Measurements from ENCODE around the gene GBP3. TPM values are rescaled to one million over a fixed set of nuclear protein-coding genes. Genes with fewer than 3 reads are reported as not detected.

GBP3 gene
- total and polyA plus RNA-seq, 9 of the 15 experiments (the other 6 are each of a cell fraction or from before 2014, with no cell fraction given) = 0.07 to 0.14 (median 0.11) TPM; not detected in 4

GRCh38 chr1:89060091-89060490 lies 37.4 kb upstream of the GBP3 start:
- WGBS (ENCODE audit: insufficient coverage, low coverage, missing lambda C conversion rate) = 2% methylated on average over 5 of the region's 5 CpGs
- Histone ChIP-seq H2AFZ (ENCODE audit: low read depth, low read length) (no peak overlapping the region), H3K9me3 (replicated peaks; ENCODE audit: control insufficient read depth, insufficient read depth, low read depth, low read length) (no peaks in the 10 kb centered on the region), H3K4me3 (no peak overlapping the region), H3K9me1 (ENCODE audit: control insufficient read depth, insufficient read depth, low read length) (no peaks in the 10 kb centered on the region), H4K20me1 (replicated peaks; ENCODE audit: control insufficient read depth, insufficient read depth, low read length) (no peaks in the 10 kb centered on the region), H3K4me2 (ENCODE audit: insufficient read depth, low read length) (no peak overlapping the region), H3K27me3 (ENCODE audit: control insufficient read depth in 2 of 2, insufficient read depth in 2 of 2, low read length in 2 of 2) (peaks cover 0 to 7% of the 10 kb centered on the region in 2 experiments; a peak in 2 of 5 replicates), H3K27ac (ENCODE audit: extremely low read depth, low read depth, low read length) (no peak overlapping the region), H3K4me1 (replicated peaks in 1 of 2; ENCODE audit: control insufficient read depth in 2 of 2, insufficient read depth in 2 of 2, low read length in 2 of 2) (no peaks in the 10 kb centered on the region), H3K36me3 (ENCODE audit: control insufficient read depth, insufficient read depth, low read length) (no peaks in the 10 kb centered on the region), H3K79me2 (ENCODE audit: control insufficient read depth, insufficient read depth, low read length) (no peaks in the 10 kb centered on the region), H3K9ac (ENCODE audit: insufficient read depth in 1 of 2, low read depth in 2 of 2, low read length in 2 of 2) (no peak overlapping the region)
- in situ Hi-C loops (cut with MboI) = no loop called here
- FAIRE-seq (no peak), DNase-seq (ENCODE audit: extremely low read depth in 1 of 4, low spot score in 3 of 4) (no peak), ATAC-seq (no peak)
- ChIA-PET POLR2A (no interaction called here), CTCF (ENCODE audit: low intra/inter-chr PET ratio) (no interaction called here)
- no TSS peak for BruUV-seq (replicated peaks)
- TF ChIP-seq MXI1 (IDR thresholded peaks at IDR 0.05; ENCODE audit: low read depth, low read length) (no peak), RCOR1 (IDR thresholded peaks at IDR 0.05; ENCODE audit: borderline replicate concordance in 1 of 2, low read depth in 2 of 2, low read length in 2 of 2) (no peak)
- intact Hi-C loops (cut with micrococcal nuclease) = no loop called here

GRCh38 chr1:89051955-89052312 lies 29.3 kb upstream of the GBP3 start:
- 0% methylated on average over 1 of the region's 1 CpG for WGBS (ENCODE audit: insufficient coverage, low coverage, missing lambda C conversion rate)
- H3K4me2 ChIP-seq (ENCODE audit: insufficient read depth, low read length) = no peak overlapping the region
- H4K20me1 ChIP-seq (replicated peaks; ENCODE audit: control insufficient read depth, insufficient read depth, low read length) = no peaks in the 10 kb centered on the region
- ChIA-PET CTCF (ENCODE audit: low intra/inter-chr PET ratio) (no interaction called here), POLR2A (interaction anchor here (1.0 kb wide), 1 partner anchor 19 kb away, joined by 3 read pairs; no protein-coding TSS in a partner anchor)
- no peaks in the 10 kb centered on the region for H3K36me3 ChIP-seq (ENCODE audit: control insufficient read depth, insufficient read depth, low read length)
- H3K4me3 ChIP-seq = no peak overlapping the region
- no peak overlapping the region for H3K27ac ChIP-seq (ENCODE audit: extremely low read depth, low read depth, low read length)
- H2AFZ ChIP-seq (ENCODE audit: low read depth, low read length) = no peak overlapping the region
- FAIRE-seq = no peak
- H3K27me3 ChIP-seq (ENCODE audit: control insufficient read depth in 2 of 2, insufficient read depth in 2 of 2, low read length in 2 of 2) = peaks cover 5% of the 10 kb centered on the region in 2 experiments; a peak in 3 of 5 replicates
- intact Hi-C loops (cut with micrococcal nuclease) (no loop called here), in situ Hi-C loops (cut with MboI) (no loop called here)
- H3K9ac ChIP-seq (ENCODE audit: insufficient read depth in 1 of 2, low read depth in 2 of 2, low read length in 2 of 2) = no peak overlapping the region
- BruUV-seq (replicated peaks) = no TSS peak
- H3K9me1 ChIP-seq (ENCODE audit: control insufficient read depth, insufficient read depth, low read length) = no peaks in the 10 kb centered on the region
- DNase-seq (ENCODE audit: extremely low read depth in 1 of 4, low spot score in 3 of 4) = no peak
- H3K79me2 ChIP-seq (ENCODE audit: control insufficient read depth, insufficient read depth, low read length) = no peaks in the 10 kb centered on the region
- ATAC-seq = no peak
- H3K9me3 ChIP-seq (replicated peaks; ENCODE audit: control insufficient read depth, insufficient read depth, low read depth, low read length) = no peaks in the 10 kb centered on the region
- peaks cover 0 to 4% of the 10 kb centered on the region in 2 experiments; a peak in 1 of 5 replicates for H3K4me1 ChIP-seq (replicated peaks in 1 of 2; ENCODE audit: control insufficient read depth in 2 of 2, insufficient read depth in 2 of 2, low read length in 2 of 2)
- TF ChIP-seq ZNF140 (CRISPR knock-in tag; IDR thresholded peaks at IDR 0.05) = no peak
- no peak for TF ChIP-seq HNRNPK (IDR thresholded peaks at IDR 0.05; ENCODE audit: low read depth, low read length, poor library complexity, severe bottlenecking)
- no peak for TF ChIP-seq TCF15 (CRISPR knock-in tag; IDR thresholded peaks at IDR 0.05)
- TF ChIP-seq CBX1 (IDR thresholded peaks at IDR 0.05; ENCODE audit: low read depth) = no peak
- TF ChIP-seq NCOA4 (IDR thresholded peaks at IDR 0.05; ENCODE audit: partially characterized antibody) = no peak
- TF ChIP-seq RERE (CRISPR knock-in tag; IDR thresholded peaks at IDR 0.05; ENCODE audit: borderline replicate concordance) = no peak
- no peak for TF ChIP-seq DPF2 (IDR thresholded peaks at IDR 0.05)
- TF ChIP-seq CXXC5 (CRISPR knock-in tag; IDR thresholded peaks at IDR 0.05) = no peak
- TF ChIP-seq ZC3H4 (CRISPR knock-in tag; IDR thresholded peaks at IDR 0.05; ENCODE audit: borderline replicate concordance) = no peak
